ENCODE data around the gene DDX50. TPM values are rescaled to one million over a fixed set of nuclear protein-coding genes. Genes with fewer than 3 reads are reported as not detected.
"Not testable (repeated sequence)": the region's sequence is repeated elsewhere in the genome, so short reads cannot be mapped to it uniquely, and the experiment has no call there.

The DDX50 gene
- total RNA-seq, 2 experiments from 2014 or later: 49.3 to 51.4 TPM

- DNase-seq; H3K27ac Mint-ChIP-seq; H3K4me3 Mint-ChIP-seq; ATAC-seq (ENCODE audit: low read depth); H3K4me1 Mint-ChIP-seq; H3K9me3 Mint-ChIP-seq; H3K27me3 Mint-ChIP-seq; POLR2A ChIA-PET: not testable (repeated sequence)
- H3K36me3 Mint-ChIP-seq: peaks cover 26% of the 10 kb centered on the region
Measured at GRCh38 chr10:68929888-68930287, 28.8 kb downstream of the DDX50 start.

DNA sequence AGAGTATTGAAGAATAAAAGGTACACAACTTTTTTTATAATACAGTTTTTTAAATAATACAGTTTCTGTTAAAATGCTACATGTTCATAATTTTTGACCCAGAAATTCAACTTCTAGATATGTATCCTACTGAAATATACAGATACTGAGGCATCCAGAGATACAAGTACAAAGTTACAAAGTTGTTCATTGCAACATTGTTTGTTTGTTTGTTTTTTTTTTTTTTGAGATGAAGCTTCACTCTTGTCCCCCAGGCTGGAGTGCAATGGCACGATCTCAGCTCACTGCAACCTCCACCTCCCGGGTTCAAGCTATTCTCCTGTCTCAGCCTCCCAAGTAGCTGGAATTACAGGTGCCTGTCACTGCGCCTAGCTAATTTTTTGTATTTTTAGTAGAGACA, 31.7 kb downstream of the DDX50 start:
- H3K9me3 Mint-ChIP-seq; ATAC-seq (ENCODE audit: low read depth); H3K4me3 Mint-ChIP-seq; DNase-seq; POLR2A ChIA-PET; H3K27ac Mint-ChIP-seq; H3K27me3 Mint-ChIP-seq; H3K4me1 Mint-ChIP-seq: not testable (repeated sequence)
- H3K36me3 Mint-ChIP-seq: peaks cover 28% of the 10 kb centered on the region

- peaks cover 8% of the 10 kb centered on the region for H3K4me1 Mint-ChIP-seq
- H3K36me3 Mint-ChIP-seq: peaks cover 33% of the 10 kb centered on the region
- POLR2A ChIA-PET: no interaction called here
- no peak overlapping the region for H3K4me3 Mint-ChIP-seq
- no peaks in the 10 kb centered on the region for H3K27me3 Mint-ChIP-seq
- no peak overlapping the region for H3K27ac Mint-ChIP-seq
- ATAC-seq (ENCODE audit: low read depth): no peak
- DNase-seq: no peak
- H3K9me3 Mint-ChIP-seq: no peaks in the 10 kb centered on the region
Measured at GRCh38 chr10:68934994-68935393, 33.9 kb downstream of the DDX50 start.

- H3K4me3 Mint-ChIP-seq: no peak overlapping the region
- peaks cover 17% of the 10 kb centered on the region for H3K36me3 Mint-ChIP-seq
- H3K9me3 Mint-ChIP-seq: no peaks in the 10 kb centered on the region
- DNase-seq: no peak
- H3K27me3 Mint-ChIP-seq: no peaks in the 10 kb centered on the region
- H3K27ac Mint-ChIP-seq: no peak overlapping the region
- no peak for ATAC-seq (ENCODE audit: low read depth)
- POLR2A ChIA-PET: no interaction called here
- H3K4me1 Mint-ChIP-seq: peaks cover 5% of the 10 kb centered on the region
Measured at GRCh38 chr10:68938117-68938516, 37.0 kb downstream of the DDX50 start.

DNA sequence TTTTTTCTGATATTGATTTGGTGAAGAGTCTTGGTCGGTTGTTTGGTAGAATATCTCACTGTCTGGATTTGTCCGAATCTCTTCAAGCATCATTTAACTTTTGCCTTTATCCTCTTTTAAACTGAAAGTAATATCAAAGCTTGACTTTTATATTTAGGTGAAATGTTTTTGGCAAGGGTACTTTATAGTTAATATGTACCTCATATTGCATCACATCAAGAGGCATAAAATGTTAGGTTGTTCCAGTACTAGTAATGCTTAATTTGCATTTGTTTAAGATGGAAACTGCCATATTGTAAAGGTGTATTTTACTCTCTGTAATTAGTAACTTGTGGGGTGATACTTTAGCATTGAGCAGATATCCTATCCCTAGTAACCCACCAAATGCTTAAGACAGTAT, 37.8 kb downstream of the DDX50 start:
- Mint-ChIP-seq H3K4me3 (no peak overlapping the region), H3K27me3 (no peaks in the 10 kb centered on the region), H3K27ac (peak overlapping the region; percentile 5), H3K9me3 (no peaks in the 10 kb centered on the region), H3K36me3 (peaks cover 16% of the 10 kb centered on the region), H3K4me1 (peaks cover 5% of the 10 kb centered on the region)
- no peak for DNase-seq
- POLR2A ChIA-PET: interaction anchor here (0.6 kb wide), 1 partner anchor 14 kb away, joined by 4 read pairs; no protein-coding TSS in a partner anchor
- no peak for ATAC-seq (ENCODE audit: low read depth)

- H3K4me3 Mint-ChIP-seq; H3K9me3 Mint-ChIP-seq; H3K27ac Mint-ChIP-seq; H3K4me1 Mint-ChIP-seq; DNase-seq; ATAC-seq (ENCODE audit: low read depth); H3K27me3 Mint-ChIP-seq: not testable (repeated sequence)
- H3K36me3 Mint-ChIP-seq: peaks cover 16% of the 10 kb centered on the region
- POLR2A ChIA-PET: interaction anchor here (0.8 kb wide), 1 partner anchor 16 kb away, joined by 4 read pairs; no protein-coding TSS in a partner anchor
Measured at GRCh38 chr10:68940917-68941316, 39.8 kb downstream of the DDX50 start.

DNA sequence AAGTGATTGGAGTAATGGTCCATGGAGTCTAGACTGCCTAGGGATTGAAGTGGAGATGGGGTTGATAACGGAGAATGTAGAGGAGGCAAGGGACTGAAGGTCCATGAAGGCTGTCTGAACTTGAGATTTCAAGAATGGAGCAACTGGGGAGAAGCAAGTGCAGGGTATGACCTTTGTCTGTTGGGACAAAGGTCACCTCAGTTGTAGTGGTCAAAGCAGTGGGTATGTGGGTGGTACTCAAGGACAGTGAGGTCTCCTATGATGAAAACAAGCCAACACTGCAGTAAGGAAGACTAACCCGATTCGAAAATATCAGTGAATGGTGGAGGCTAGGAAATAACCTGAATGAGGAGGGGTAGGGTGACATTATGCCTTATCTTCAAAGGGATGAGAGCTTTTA, 49.5 kb downstream of the DDX50 start:
- ATAC-seq (ENCODE audit: low read depth): no peak
- no peak overlapping the region for H3K4me3 Mint-ChIP-seq
- DNase-seq: no peak
- peaks cover 3% of the 10 kb centered on the region for H3K4me1 Mint-ChIP-seq
- no peaks in the 10 kb centered on the region for H3K27me3 Mint-ChIP-seq
- no peak overlapping the region for H3K27ac Mint-ChIP-seq
- peaks cover 17% of the 10 kb centered on the region for H3K36me3 Mint-ChIP-seq
- POLR2A ChIA-PET: no interaction called here
- H3K9me3 Mint-ChIP-seq: no peaks in the 10 kb centered on the region

GRCh38 chr10:68954904-68955303, 53.8 kb downstream of the DDX50 start:
- Mint-ChIP-seq H3K4me3 (peak overlapping the region; percentile 69), H3K36me3 (peaks cover 16% of the 10 kb centered on the region), H3K4me1 (peaks cover 23% of the 10 kb centered on the region), H3K27me3 (no peaks in the 10 kb centered on the region), H3K9me3 (no peaks in the 10 kb centered on the region), H3K27ac (peak overlapping the region; percentile 81)
- DNase-seq (no peak), ATAC-seq (ENCODE audit: low read depth) (no peak)
- POLR2A ChIA-PET: interaction anchor here (1.1 to 2.9 kb wide), 9 partner anchors 15 to 274 kb away, joined by 4 to 23 read pairs (median 5); partner anchors contain the start of genes CCAR1, DDX50, KIFBP and SRGN

- DNase-seq: no peak
- POLR2A ChIA-PET: interaction anchor here (0.8 to 2.9 kb wide), 13 partner anchors 14 to 274 kb away, joined by 3 to 23 read pairs (median 5); partner anchors contain the start of genes CCAR1, DDX50, KIFBP and SRGN
- H3K27ac Mint-ChIP-seq: peak overlapping the region; percentile 97
- no peaks in the 10 kb centered on the region for H3K27me3 Mint-ChIP-seq
- H3K4me3 Mint-ChIP-seq: peak overlapping the region; percentile 94
- ATAC-seq (ENCODE audit: low read depth): peak; percentile 4
- no peaks in the 10 kb centered on the region for H3K9me3 Mint-ChIP-seq
- H3K4me1 Mint-ChIP-seq: peaks cover 25% of the 10 kb centered on the region
- peaks cover 18% of the 10 kb centered on the region for H3K36me3 Mint-ChIP-seq
Measured at GRCh38 chr10:68955355-68955831, 54.3 kb downstream of the DDX50 start.

DNA sequence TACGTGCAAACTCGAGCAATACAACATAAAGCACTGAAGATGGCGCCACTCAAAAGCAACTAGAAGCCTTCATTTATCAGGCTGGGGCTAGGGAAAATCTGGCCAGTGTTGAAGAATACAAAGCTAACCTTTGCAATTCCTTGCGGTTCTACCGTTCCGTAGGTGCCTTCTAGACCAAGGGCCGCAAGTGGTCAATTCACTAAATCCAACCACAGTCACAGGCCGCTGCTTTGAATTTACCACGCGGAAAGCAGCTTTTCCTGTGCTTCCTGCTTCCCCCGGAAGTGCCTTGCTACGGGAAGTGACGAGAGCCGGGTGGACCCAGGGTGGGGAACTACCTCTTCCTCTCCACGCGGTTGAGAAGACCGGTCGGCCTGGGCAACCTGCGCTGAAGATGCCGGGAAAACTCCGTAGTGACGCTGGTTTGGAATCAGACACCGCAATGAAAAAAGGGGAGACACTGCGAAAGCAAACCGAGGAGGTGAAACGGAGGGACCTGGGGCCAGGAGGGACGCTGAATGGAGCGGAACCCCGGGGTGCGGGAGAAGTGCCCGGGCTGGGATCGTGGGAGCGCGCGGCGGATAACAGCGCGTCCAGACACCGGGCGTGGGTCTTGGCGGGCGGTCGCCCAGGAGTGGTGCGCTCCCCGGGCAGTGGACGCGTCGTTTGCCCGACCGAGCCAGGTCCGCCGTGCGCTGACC, 54.9 kb downstream of the DDX50 start, which contains the start of gene DDX21:
Gene DDX21 (plus strand): TSS at position 339 of the 701 bp plus-strand sequence. CDS start 56 bp downstream, at position 395.
- ATAC-seq (ENCODE audit: low read depth): peak; percentile 88

DNA sequence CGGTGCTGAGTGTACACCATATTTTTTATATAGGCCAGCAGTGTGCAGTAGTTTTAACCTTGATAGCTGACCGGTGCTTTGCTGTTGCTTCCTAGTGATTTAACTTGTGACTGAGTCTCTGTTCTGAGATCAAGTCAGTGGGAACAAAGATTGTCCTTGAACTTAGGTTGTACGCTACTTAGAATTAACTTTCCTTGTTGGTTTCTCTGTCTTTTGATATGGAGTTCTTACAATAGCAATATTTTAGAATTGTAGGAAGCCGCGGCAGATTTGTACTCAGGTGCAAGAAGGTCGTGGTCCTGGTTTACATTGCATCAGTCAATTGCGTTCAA, 56.1 kb downstream of the DDX50 start:
- peaks cover 33% of the 10 kb centered on the region for H3K4me1 Mint-ChIP-seq
- ATAC-seq (ENCODE audit: low read depth) (no peak), DNase-seq (no peak)
- no peaks in the 10 kb centered on the region for H3K9me3 Mint-ChIP-seq
- POLR2A ChIA-PET: interaction anchor here (0.6 to 2.9 kb wide), 5 partner anchors 16 to 134 kb away, joined by 4 to 23 read pairs (median 7); partner anchors contain the start of genes DDX50 and SRGN
- peak overlapping the region; percentile 94 for H3K4me3 Mint-ChIP-seq
- no peaks in the 10 kb centered on the region for H3K27me3 Mint-ChIP-seq
- peak overlapping the region; percentile 97 for H3K27ac Mint-ChIP-seq
- H3K36me3 Mint-ChIP-seq: peaks cover 27% of the 10 kb centered on the region

More for the DNA sequence above, 54.9 kb downstream of the DDX50 start, which contains the start of gene DDX21:
- Mint-ChIP-seq H3K27me3 (no peaks in the 10 kb centered on the region), H3K9me3 (no peaks in the 10 kb centered on the region), H3K27ac (peak within 1 kb of the TSS; percentile 97), H3K4me1 (peaks cover 25% of the 10 kb centered on the region), H3K4me3 (peak within 1 kb of the TSS; percentile 94), H3K36me3 (peaks cover 18% of the 10 kb centered on the region)
- POLR2A ChIA-PET: interaction anchor here (0.8 to 2.9 kb wide), 15 partner anchors 12 to 273 kb away, joined by 3 to 23 read pairs (median 5); partner anchors contain the start of genes CCAR1, DDX50, KIFBP and SRGN
- peak; percentile 83 for DNase-seq

DNA sequence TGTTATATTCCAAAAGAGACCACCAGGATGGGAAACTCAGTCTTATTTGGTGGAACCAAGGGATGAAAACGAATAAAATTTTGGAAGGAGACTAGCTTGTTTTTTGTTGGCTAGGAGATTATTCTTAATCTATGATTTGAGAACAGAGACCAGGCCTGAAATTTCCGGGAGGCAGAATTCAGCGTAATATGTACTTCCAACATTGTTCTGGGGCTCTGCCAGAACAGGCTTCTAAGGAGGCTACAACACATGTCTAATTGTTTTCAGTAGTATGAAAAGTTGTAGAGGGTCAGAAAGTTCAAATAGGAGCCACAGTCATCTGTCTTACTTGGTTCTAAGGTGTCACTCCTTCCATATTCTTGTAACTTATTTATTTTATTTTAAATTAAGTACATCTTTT, 56.5 kb downstream of the DDX50 start:
- H3K27ac Mint-ChIP-seq: peak overlapping the region; percentile 97
- H3K36me3 Mint-ChIP-seq: peaks cover 24% of the 10 kb centered on the region
- peaks cover 34% of the 10 kb centered on the region for H3K4me1 Mint-ChIP-seq
- DNase-seq: no peak
- POLR2A ChIA-PET: no interaction called here
- H3K27me3 Mint-ChIP-seq: no peaks in the 10 kb centered on the region
- no peaks in the 10 kb centered on the region for H3K9me3 Mint-ChIP-seq
- H3K4me3 Mint-ChIP-seq: peak overlapping the region; percentile 94
- ATAC-seq (ENCODE audit: low read depth): no peak

DNA sequence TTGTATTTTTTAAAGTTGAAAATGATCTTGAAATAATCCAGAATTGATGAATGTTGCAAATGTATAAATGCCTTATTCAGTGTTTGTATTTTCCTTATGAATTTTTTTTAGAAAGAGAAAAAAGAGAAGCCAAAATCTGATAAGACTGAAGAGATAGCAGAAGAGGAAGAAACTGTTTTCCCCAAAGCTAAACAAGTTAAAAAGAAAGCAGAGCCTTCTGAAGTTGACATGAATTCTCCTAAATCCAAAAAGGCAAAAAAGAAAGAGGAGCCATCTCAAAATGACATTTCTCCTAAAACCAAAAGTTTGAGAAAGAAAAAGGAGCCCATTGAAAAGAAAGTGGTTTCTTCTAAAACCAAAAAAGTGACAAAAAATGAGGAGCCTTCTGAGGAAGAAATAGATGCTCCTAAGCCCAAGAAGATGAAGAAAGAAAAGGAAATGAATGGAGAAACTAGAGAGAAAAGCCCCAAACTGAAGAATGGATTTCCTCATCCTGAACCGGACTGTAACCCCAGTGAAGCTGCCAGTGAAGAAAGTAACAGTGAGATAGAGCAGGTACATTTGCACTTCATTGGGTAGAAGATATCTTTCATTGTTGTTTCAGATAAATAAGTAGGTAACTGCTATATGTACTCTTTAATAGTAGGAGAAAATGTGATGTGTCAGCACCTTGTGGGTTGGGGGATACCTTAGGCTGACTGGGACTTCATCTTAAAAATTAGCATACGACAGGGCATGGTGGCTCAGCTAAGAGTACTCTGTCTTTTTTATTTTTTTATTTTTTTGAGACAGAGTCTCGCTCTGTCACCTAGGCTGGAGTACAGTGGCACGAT, 58.8 kb downstream of the DDX50 start:
- no peak for DNase-seq
- Mint-ChIP-seq H3K27ac (peak overlapping the region; percentile 78), H3K4me1 (peaks cover 32% of the 10 kb centered on the region), H3K36me3 (peaks cover 34% of the 10 kb centered on the region), H3K9me3 (no peaks in the 10 kb centered on the region), H3K4me3 (no peak overlapping the region), H3K27me3 (no peaks in the 10 kb centered on the region)
- POLR2A ChIA-PET: interaction anchor here (0.7 kb wide), 1 partner anchor 900 kb away, joined by 3 read pairs; no protein-coding TSS in a partner anchor
- no peak for ATAC-seq (ENCODE audit: low read depth)

Data from activated naive CD8-positive, alpha-beta T cell treated with anti-CD3 and anti-CD28 coated beads, Interleukin-2, amount 10 ng/mL, durations not matched to agents 7 days and 5 days (primary cell).